Suprapubic skin (tissue), 3 donors: ENCODE data around the gene HTR1D.

Experiments
- CTCF ChIP-seq, 2 donors: fragments of 200-600 bp in 1 of 2; fragments of 450-650 bp in 1 of 2; sonication (generic) in 1 of 2; IDR thresholded peaks; one replicate each; pipeline ENCODE4 v1.5.1; 2016 to 2019; ENCODE audit warnings: antibody characterized with exemption in 2 of 2, mild to moderate bottlenecking in 1 of 2, moderate library complexity in 1 of 2
- EP300 ChIP-seq: sonication (generic); formaldehyde crosslinking; IDR thresholded peaks from one replicate; pipeline ENCODE4 v1.6.1; 2017; ENCODE audit warnings: antibody characterized with exemption

- TF ChIP-seq CTCF (IDR thresholded peaks at IDR 0.05) (no peak), EP300 (no peak)
These were observed 2.7 kb downstream of the HTR1D start for GRCh38 chr1:23214640-23215039.
